CD4-positive, alpha-beta T cell treated with Interleukin-12 subunit alpha and Interleukin-12 subunit beta, for 1 hour (primary cell): Measurements from ENCODE around the gene TPPP2.
"Not testable (repeated sequence)": the region's sequence is repeated elsewhere in the genome, so short reads cannot be mapped to it uniquely, and the experiment has no call there.

Experiments
- DNase-seq: peaks from one replicate; pipeline ENCODE4 v3.0.0-alpha.2; 2020

The TPPP2 gene

DNA sequence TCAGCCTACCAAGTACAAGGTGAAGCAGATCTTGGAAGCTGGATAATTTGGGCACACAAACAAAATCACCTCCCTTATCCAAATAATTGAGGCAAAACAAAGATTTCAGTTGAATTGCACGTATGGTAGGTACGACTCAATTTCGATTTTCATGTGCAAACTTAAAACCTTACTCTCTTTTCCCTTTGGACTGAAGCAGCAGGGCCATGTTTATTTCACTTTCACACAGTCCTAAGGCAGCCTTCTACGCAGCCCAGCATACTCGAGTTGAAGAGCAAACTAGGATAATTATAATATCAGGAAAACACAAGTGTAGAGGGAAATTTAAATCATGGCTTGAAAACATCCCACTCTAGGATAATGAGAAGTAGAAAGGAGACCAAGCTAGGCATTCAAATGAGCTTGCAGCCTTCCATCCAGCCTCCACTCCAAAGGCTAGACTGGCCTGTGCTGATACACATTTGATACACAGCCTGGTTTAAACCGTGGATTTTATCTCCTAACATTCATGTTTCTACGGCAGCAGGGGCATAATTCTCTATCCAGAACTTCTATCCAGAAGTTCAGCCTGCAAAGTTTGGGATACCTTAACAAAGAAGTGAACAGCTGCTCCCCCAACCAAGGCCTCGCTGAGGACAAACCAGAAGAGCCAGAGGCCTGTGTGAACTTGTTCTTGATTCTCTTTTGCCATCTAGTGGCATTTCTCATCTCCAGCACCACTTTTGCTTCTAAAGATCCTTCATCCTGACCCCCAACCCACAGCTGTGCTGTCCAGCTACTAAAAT, 9.8 kb downstream of the TPPP2 start:
- peak; percentile 61 for DNase-seq

GRCh38 chr14:21040370-21040925, 10.4 kb downstream of the TPPP2 start:
- DNase-seq = no peak

DNA sequence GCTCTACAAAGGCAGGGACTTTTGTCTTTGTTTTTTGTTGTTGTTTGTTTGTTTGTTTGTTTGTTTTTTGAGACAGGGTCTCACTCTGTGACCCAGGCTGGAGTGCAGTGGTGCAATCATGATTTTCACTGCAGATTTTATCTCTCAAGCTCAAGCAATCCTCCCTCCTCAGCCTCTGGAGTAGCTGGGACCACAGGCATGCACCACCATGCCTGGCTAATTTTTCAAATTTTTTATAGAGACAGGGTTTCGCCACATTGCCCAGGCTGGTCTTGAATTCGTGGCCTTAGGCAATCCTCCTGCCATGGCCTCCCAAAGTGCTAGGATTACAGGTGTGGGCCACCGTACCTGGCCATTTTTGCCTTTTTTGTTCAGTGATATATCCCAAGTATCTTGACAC, 10.9 kb downstream of the TPPP2 start:
- DNase-seq = not testable (repeated sequence)

DNA sequence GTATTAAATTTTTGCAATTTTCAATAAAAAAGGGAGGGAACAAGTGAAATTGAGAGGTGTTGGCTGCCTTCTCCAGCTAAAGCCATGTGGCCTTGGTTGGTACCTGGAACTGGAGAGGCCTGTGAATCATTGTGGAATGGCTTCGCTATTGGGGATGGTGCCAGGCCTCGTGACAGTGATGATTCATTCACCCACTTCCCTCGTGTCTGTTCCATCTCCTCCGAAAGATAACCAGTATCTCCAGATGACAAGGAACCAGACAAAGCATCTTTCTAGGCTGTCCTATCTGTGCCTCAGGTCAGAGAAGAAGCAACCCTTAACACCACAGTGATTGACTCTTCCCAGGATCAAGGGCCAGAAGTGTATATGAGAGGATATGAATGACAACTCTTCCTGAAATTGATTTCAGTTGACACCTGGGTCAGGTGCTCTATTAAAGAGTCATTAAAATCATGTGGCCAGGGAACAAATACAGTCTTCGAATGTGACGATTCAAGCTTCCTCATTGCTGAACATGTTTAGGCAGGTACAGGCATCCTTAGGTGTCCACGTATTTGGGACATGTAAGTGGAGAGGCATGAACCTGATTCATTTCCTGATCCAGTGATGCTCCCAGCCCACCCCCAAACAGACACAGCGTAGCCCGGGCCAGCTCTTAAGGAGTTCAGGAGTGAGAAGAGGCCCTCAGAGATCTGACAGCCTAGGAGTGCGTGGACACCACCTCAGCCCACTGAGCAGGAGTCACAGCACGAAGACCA, 11.8 kb downstream of the TPPP2 start, which contains the start of gene RNASE7:
RNASE7 (plus strand) TSS at position 687 of the 758 bp plus-strand sequence. CDS start 631 bp downstream, outside the sequence.
- no peak for DNase-seq

GRCh38 chr14:21042918-21043317, 12.9 kb downstream of the TPPP2 start:
- DNase-seq = no peak

GRCh38 chr14:21043387-21043973, 13.5 kb downstream of the TPPP2 start:
- no peak for DNase-seq

DNA sequence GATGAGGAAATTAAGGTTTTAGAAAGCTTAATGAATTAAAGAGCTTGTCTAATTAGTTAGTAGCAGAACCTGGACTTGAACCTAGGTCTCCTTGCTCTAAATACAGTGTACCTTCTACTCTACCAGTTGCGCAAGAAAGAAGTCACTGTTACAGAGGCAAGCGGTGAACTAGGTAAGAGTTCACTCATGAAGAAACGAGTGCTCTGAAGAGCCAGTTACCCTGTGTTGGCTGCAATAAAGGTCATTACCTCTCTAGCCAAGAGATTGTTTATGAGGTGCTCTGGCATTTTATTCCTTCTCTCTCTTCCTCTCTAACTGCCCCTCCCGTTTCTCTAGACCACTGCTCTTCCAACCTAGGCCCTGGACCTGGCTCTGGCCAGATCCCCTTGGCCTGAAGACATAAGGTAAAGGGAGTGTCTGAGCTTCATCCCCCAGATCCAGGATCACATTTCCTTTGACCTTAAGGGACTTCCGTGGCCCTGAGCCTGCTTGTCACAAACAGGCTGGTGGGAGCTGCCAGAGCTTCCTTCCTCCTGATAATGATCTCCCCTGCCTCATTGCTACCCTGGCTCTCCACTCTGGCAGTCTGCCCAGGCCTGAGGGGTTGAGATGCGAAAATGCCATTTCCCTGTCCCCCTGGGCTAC, 14.1 kb downstream of the TPPP2 start:
- DNase-seq = peak; percentile 36

- DNase-seq = no peak
Measured at GRCh38 chr14:21047378-21047781, 17.4 kb downstream of the TPPP2 start.

GRCh38 chr14:21048638-21049037, 18.6 kb downstream of the TPPP2 start:
- DNase-seq = no peak

- no peak for DNase-seq
Measured at GRCh38 chr14:21049271-21049673, 19.3 kb downstream of the TPPP2 start.

DNA sequence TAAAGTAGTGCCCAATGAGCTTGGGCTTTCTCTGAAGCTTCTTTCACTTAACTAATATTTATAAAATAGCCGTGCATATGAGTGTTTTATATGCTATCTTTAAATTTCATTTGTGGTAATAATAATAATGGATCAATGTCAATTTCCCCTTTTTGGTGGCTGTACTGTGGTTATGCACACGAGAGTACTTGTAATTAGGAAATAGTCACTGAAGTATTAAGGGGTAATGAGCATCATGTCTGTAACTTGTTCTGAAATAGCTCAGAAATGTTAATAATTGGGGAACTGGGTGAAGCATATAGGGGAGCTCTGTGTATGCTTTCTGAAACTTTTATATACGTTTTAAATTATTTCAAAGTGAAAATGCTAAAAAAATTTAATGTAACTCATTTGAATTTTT, 20.6 kb downstream of the TPPP2 start:
- no peak for DNase-seq

- DNase-seq = no peak
Measured at GRCh38 chr14:21053184-21054122, 23.4 kb downstream of the TPPP2 start.

DNA sequence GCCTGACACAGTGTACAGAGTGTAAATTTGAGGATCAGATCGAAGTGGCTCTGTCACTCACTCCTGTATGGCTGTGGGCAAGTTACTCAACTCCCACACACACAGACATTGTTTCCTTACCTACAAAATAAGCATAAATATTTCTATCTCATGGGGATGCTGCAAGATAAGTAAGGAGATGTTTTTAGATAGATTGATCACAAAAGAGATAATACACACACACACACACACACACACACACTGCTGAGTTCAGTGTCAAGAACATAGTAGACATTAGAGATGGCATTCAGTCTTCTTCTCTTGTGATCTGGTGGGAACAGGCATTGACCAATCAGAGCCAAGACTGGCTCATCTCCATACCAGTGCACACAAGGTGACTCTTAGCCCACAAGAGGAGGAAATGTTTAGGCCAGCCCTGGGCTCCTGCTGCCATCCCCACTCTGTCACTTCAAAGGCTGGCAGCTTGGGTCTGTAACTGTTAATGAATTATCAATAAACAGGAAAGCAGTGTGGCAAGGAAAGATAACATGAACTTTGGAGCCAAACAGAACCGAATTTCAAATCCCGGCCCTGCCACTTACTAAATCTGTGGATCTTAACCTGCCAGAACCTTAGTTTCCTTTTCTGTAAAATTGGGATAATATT, 24.2 kb downstream of the TPPP2 start:
- DNase-seq = no peak

DNA sequence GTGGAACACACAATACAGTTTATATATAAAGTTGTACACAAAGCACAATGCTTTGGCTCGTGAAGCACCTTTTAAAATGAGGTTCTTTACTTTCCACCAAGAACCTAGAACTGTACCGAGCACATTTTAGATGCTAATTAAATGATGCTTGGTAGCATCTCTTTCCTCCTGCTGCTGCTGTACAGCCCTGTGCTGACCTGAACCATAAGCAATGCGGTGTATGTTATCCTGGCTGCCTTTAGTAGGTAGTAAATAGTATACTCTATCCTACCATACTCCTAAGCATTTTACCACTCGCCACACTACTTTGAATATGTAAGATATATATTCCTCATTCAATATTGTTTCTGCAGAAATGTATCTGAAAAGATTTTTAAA, 24.7 kb downstream of the TPPP2 start:
- no peak for DNase-seq

- no peak for DNase-seq
Measured at GRCh38 chr14:21055432-21056117, 25.6 kb downstream of the TPPP2 start.

DNA sequence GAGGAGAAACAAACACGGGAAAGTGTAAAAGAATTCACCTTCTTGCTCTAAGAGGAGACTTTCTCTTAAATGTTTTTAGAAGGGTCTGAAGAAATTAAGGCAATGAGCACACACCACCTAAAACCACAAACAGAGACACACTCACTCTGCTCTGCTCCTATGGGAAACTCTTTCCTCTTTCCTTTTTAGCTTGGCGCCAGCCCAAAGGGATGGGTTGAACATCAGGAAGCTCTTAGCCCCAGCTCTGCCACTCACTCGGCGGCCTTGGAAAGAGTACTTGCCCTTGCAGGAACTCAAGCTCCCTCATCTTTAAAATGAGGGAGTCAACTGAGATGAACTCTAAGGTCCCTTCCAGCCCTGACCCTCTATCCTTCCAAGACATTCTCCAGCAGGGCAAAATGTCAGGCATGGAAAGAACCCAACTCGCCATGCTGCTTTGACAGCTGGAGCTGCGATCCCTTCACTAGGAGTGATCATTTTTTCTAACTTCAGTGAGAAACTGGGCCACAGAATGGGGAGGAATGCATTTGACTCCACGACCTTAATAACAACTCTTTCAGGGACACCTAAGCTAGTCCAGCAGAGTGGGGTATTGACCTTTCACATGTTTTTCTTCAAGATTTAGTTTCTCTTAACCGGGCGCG, 26.6 kb downstream of the TPPP2 start:
- no peak for DNase-seq

DNA sequence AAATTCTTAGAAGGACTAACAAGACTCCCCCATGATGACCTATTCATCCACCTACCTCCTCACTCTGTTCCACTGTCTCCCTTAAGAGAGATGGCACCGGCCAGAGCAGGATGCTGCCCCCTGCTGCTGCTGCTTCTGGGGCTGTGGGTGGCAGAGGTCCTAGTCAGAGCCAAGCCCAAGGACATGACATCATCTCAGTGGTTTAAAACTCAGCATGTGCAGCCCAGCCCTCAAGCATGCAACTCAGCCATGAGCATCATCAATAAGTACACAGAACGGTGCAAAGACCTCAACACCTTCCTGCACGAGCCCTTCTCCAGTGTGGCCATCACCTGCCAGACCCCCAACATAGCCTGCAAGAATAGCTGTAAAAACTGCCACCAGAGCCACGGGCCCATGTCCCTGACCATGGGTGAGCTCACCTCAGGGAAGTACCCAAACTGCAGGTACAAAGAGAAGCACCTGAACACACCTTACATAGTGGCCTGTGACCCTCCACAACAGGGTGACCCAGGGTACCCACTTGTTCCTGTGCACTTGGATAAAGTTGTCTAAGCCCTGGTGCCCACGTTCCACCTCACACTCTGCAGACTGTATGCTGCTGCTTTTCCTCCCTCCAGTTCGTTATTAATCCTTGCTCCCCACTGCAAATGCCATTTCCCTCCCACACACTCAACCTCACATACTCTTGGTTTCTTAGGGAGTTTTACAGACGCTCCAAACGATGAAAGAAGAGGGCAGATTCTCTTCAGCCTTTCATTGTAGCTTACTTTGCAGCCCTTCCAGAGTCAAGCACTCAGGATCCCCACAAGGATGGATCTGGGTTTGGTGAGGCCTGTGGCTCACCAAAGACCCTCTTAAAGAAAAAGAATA, 28.0 kb downstream of the TPPP2 start, which contains the start of gene RNASE8:
RNASE8 (plus strand) TSS at position 20 of the 873 bp plus-strand sequence; CDS start at position 91, 71 bp downstream.
- no peak for DNase-seq

DNA sequence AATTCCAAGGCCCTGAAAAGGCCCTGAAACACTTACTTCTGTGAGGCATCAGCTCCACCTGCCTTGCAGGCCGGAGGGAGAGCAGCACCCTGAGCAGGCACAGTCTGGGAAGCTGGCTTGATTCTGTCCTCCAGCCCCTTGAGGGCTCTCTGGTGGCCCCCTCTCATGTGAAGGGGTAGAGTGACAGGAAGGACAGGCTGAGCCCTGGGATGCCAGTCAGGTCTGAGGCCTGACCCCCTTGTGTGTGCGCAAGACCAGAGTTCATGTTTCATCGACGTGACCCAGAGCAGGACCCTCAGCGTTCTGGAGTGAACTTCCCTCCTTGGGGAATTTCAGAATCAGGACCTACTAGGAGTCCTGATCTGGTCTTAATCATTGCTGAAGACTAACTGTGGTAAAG, 28.9 kb downstream of the TPPP2 start:
- DNase-seq = no peak
